SK-N-SH (cell line): ENCODE data around the gene KRT4. TPM values are rescaled to one million over a fixed set of nuclear protein-coding genes. Genes with fewer than 3 reads are reported as not detected.

Experiments
- CTCF ChIA-PET: fragments of 300-600, 350-600 bp; formaldehyde crosslinking; extraction: SDS; loops from one replicate; lab custom pipeline; 2021; lab: Yijun Ruan, JAX
- POLR2A ChIA-PET: fragments of 350-600 bp; sonication (Branson Sonifier 250); formaldehyde crosslinking; extraction: SDS; loops from one replicate; lab custom pipeline; 2020; ENCODE audit warnings: antibody characterized with exemption, inconsistent platforms; lab: Yijun Ruan, JAX
- DNase-seq: peaks from one replicate; pipeline ENCODE4 v3.0.0; 2012
- H2AFZ ChIP-seq: fragments of 200-600 bp; sonication (generic); 2 replicates; pipeline ENCODE4 v1.8.1; 2016; ENCODE audit warnings: antibody characterized with exemption, mild to moderate bottlenecking, low read depth
- H3F3A ChIP-seq: fragments of 200-600 bp; sonication (generic); replicated peaks from 2 replicates; pipeline ENCODE3; 2016; ENCODE audit warnings: antibody characterized with exemption, mild to moderate bottlenecking; ENCODE audit not compliant: insufficient read depth
- H3K27ac ChIP-seq, 2 experiments: fragments of 200-500 bp in 1 of 2; fragments of 200-600 bp in 1 of 2; sonication (Bioruptor generic) in 1 of 2; sonication (generic), shearing (Covaris generic) in 1 of 2; 2 replicates each; pipeline versions ENCODE4 v1.5.1 to v1.6.1; 2014 to 2016; ENCODE audit warnings: low read depth in 2 of 2, inconsistent platforms in 1 of 2, low read length in 1 of 2, mild to moderate bottlenecking in 1 of 2, mixed read lengths in 1 of 2
- H3K27me3 ChIP-seq: fragments of 200-600 bp; sonication (generic), shearing (Covaris generic); 2 replicates; pipeline ENCODE4 v1.6.1; 2016; ENCODE audit warnings: mixed run types; ENCODE audit not compliant: insufficient read depth
- H3K36me3 ChIP-seq, 2 experiments: fragments of 200-500 bp in 1 of 2; fragments of 200-600 bp in 1 of 2; sonication (Bioruptor generic) in 1 of 2; sonication (generic) in 1 of 2; replicated peaks in 1 of 2; 2 replicates each; pipeline versions ENCODE3 to v1.5.1; 2014 to 2016; ENCODE audit warnings: low read length in 1 of 2, mild to moderate bottlenecking in 1 of 2; ENCODE audit not compliant: insufficient read depth in 2 of 2, control insufficient read depth in 1 of 2
- H3K4me1 ChIP-seq, 2 experiments: fragments of 200-500 bp in 1 of 2; fragments of 200-600 bp in 1 of 2; sonication (Bioruptor generic) in 1 of 2; sonication (generic), shearing (Covaris generic) in 1 of 2; 2 replicates each; pipeline versions ENCODE4 v1.5.1 to v1.6.1; 2014 to 2016; ENCODE audit warnings: low read depth in 1 of 2, low read length in 1 of 2, mixed run types in 1 of 2; ENCODE audit not compliant: insufficient read depth in 2 of 2, control insufficient read depth in 1 of 2
- H3K4me2 ChIP-seq: fragments of 200-600 bp; sonication (generic), shearing (Covaris generic); 2 replicates; pipeline ENCODE4 v1.6.1; 2017; ENCODE audit warnings: mixed run types
- H3K4me3 ChIP-seq, 2 experiments: fragments of 200-500 bp in 1 of 2; fragments of 200-600 bp in 1 of 2; sonication (Bioruptor generic) in 1 of 2; sonication (generic), shearing (Covaris generic) in 1 of 2; 2 replicates each; pipeline versions ENCODE4 v1.5.1 to v1.8.1; 2014 to 2016; ENCODE audit warnings: low read depth in 2 of 2, inconsistent platforms in 1 of 2, low read length in 1 of 2, mild to moderate bottlenecking in 1 of 2, mixed read lengths in 1 of 2, moderate library complexity in 1 of 2
- H3K79me2 ChIP-seq: fragments of 200-600 bp; sonication (generic); 2 replicates; pipeline ENCODE4 v1.8.1; 2017; ENCODE audit warnings: mild to moderate bottlenecking; ENCODE audit not compliant: insufficient read depth
- H3K9ac ChIP-seq: fragments of 200-600 bp; sonication (generic); 2 replicates; pipeline ENCODE4 v1.6.1; 2017; ENCODE audit warnings: mixed run types
- H3K9me2 ChIP-seq: fragments of 200-600 bp; sonication (generic); 2 replicates; pipeline ENCODE4 v1.6.1; 2017; ENCODE audit warnings: mixed run types
- H3K9me3 ChIP-seq: fragments of 200-600 bp; sonication (generic); 2 replicates; pipeline ENCODE4 v1.6.1; 2017; ENCODE audit warnings: mixed run types, mild to moderate bottlenecking, moderate library complexity
- H4K20me1 ChIP-seq: fragments of 200-600 bp; sonication (generic); 2 replicates; pipeline ENCODE4 v1.6.1; 2017; ENCODE audit warnings: mild to moderate bottlenecking, mixed run types; ENCODE audit not compliant: insufficient read depth
- CTCF ChIP-seq: fragments of 200-600 bp; sonication (generic); IDR thresholded peaks from 2 replicates; pipeline ENCODE4 v1.6.1; 2017; ENCODE audit warnings: antibody characterized with exemption, mild to moderate bottlenecking, moderate library complexity
- FOSL2 ChIP-seq: IDR thresholded peaks from 2 replicates; pipeline ENCODE4 v1.4.0; 2012; ENCODE audit warnings: low read depth, mild to moderate bottlenecking, moderate library complexity, borderline replicate concordance
- IRF3 ChIP-seq: fragments of 150-350 bp; IDR thresholded peaks from 2 replicates; pipeline ENCODE4 v1.6.1; 2016; ENCODE audit warnings: mild to moderate bottlenecking, low read depth, low read length
- JUND ChIP-seq: IDR thresholded peaks from 2 replicates; pipeline ENCODE4 v1.4.0; 2012
- MEF2A ChIP-seq: IDR thresholded peaks from 2 replicates; pipeline ENCODE4 v1.4.0; 2012; ENCODE audit warnings: low read depth, borderline replicate concordance
- NFIC ChIP-seq: IDR thresholded peaks from 2 replicates; pipeline ENCODE4 v1.4.0; 2012; ENCODE audit warnings: borderline replicate concordance
- NRF1 ChIP-seq: IDR thresholded peaks from 2 replicates; pipeline ENCODE4 v1.6.1; 2012; ENCODE audit warnings: low read depth, mild to moderate bottlenecking, low read length
- POLR2AphosphoS5 ChIP-seq: IDR thresholded peaks from 2 replicates; pipeline ENCODE4 v1.6.1; 2012; ENCODE audit warnings: low read depth, low read length
- RCOR1 ChIP-seq: fragments of 150-350 bp; IDR thresholded peaks from 2 replicates; pipeline ENCODE4 v1.6.1; 2017; ENCODE audit warnings: antibody characterized with exemption, low read length
- REST ChIP-seq: IDR thresholded peaks from 2 replicates; pipeline ENCODE4 v1.6.1; 2012; ENCODE audit warnings: mild to moderate bottlenecking, low read depth, low read length, moderate library complexity
- RXRA ChIP-seq: IDR thresholded peaks from 2 replicates; pipeline ENCODE4 v1.4.0; 2012; ENCODE audit warnings: low read depth, mild to moderate bottlenecking, borderline replicate concordance
- USF1 ChIP-seq: IDR thresholded peaks from 2 replicates; pipeline ENCODE4 v1.4.0; 2012; ENCODE audit warnings: low read depth, borderline replicate concordance
- USF2 ChIP-seq: fragments of 150-350 bp; IDR thresholded peaks from 2 replicates; pipeline ENCODE4 v1.6.1; 2017; ENCODE audit warnings: antibody characterized with exemption, low read length, low read depth, borderline replicate concordance
- YY1 ChIP-seq: IDR thresholded peaks from 2 replicates; pipeline ENCODE4 v1.4.0; 2012; ENCODE audit warnings: low read depth, mild to moderate bottlenecking
- WGBS: methylation state at CpG from one replicate; pipeline ENCODE4 v1.1.6; 2017; ENCODE audit warnings: low lambda C conversion rate; 5-methylcytosine and 5-hydroxymethylcytosine counted together
- polyA plus RNA-seq, 3 experiments: library from polyadenylated mRNA; depleted of rRNA; stranded (reverse); fragments of >200 nt; gene quantifications; 2 replicates each; pipeline ENCODE4 v1.2.3, GENCODE V29; 2012

Gene KRT4
- polyA plus RNA-seq, 1 of the 3 experiments (the other 2 are of a cell fraction) = not detected

GRCh38 chr12:52829986-52830770, 16.3 kb upstream of the KRT4 start:
- H2AFZ ChIP-seq = no peak overlapping the region
- H3K4me3 ChIP-seq = no peak overlapping the region
- no peak for TF ChIP-seq FOSL2
- TF ChIP-seq CTCF = no peak
- no peak for TF ChIP-seq NRF1
- no peak for TF ChIP-seq MEF2A
- no peak for TF ChIP-seq RXRA
- TF ChIP-seq POLR2AphosphoS5 = no peak
- TF ChIP-seq RCOR1 = no peak
- TF ChIP-seq REST = no peak
- TF ChIP-seq USF1 = no peak
- TF ChIP-seq JUND = no peak
- no peaks in the 10 kb centered on the region for H3K9me3 ChIP-seq
- ChIA-PET POLR2A (no interaction called here), CTCF (interaction anchor here (1.2 kb wide), 2 partner anchors 18 to 49 kb away, joined by 3 read pairs; no protein-coding TSS in a partner anchor)
- H3K27ac ChIP-seq = no peak overlapping the region
- no peaks in the 10 kb centered on the region for H3K36me3 ChIP-seq
- no peak overlapping the region for H3K4me2 ChIP-seq
- H3K79me2 ChIP-seq = no peaks in the 10 kb centered on the region
- 24% methylated on average over 8 of the region's 8 CpGs for WGBS
- peaks cover 35% of the 10 kb centered on the region; the same call in 1 of the 2 replicates for H3K27me3 ChIP-seq
- no peaks in the 10 kb centered on the region for H3K9me2 ChIP-seq
- no peak overlapping the region for H3K9ac ChIP-seq
- no peak for DNase-seq
- H4K20me1 ChIP-seq = no peaks in the 10 kb centered on the region
- H3K4me1 ChIP-seq = no peaks in the 10 kb centered on the region
- H3F3A ChIP-seq = no peaks in the 10 kb centered on the region

GRCh38 chr12:52828591-52829021, 14.7 kb upstream of the KRT4 start:
- H3K4me1 ChIP-seq = no peaks in the 10 kb centered on the region
- H3K27ac ChIP-seq = no peak overlapping the region
- H3F3A ChIP-seq = no peaks in the 10 kb centered on the region
- H3K4me3 ChIP-seq = no peak overlapping the region
- no peaks in the 10 kb centered on the region for H4K20me1 ChIP-seq
- H3K9ac ChIP-seq = no peak overlapping the region
- no peaks in the 10 kb centered on the region for H3K79me2 ChIP-seq
- H3K4me2 ChIP-seq = no peak overlapping the region
- 13% methylated on average over 2 of the region's 2 CpGs for WGBS
- ChIA-PET CTCF (no interaction called here), POLR2A (no interaction called here)
- H3K9me2 ChIP-seq = no peaks in the 10 kb centered on the region
- no peak for DNase-seq
- no peaks in the 10 kb centered on the region for H3K36me3 ChIP-seq
- no peaks in the 10 kb centered on the region for H3K9me3 ChIP-seq
- no peak overlapping the region for H2AFZ ChIP-seq
- peaks cover 50% of the 10 kb centered on the region for H3K27me3 ChIP-seq
- TF ChIP-seq YY1 = no peak
- no peak for TF ChIP-seq IRF3
- no peak for TF ChIP-seq CTCF
- TF ChIP-seq USF2 = no peak
- TF ChIP-seq NFIC = no peak
- TF ChIP-seq MEF2A = no peak
